T-cell (primary cell): ENCODE results near the gene MSL3. TPM values are rescaled to one million over a fixed set of nuclear protein-coding genes. Genes with fewer than 3 reads are reported as not detected.
A peak's percentile ranks its signal among the peaks of the same experiment; 100 is the strongest.

Source experiments
- ATAC-seq, 4 experiments: fragments of 200-7000 bp in 3 of 4; fragments of 150-1000 bp in 1 of 4; cut with Tn5 transposase; replicated peaks in 1 of 4; 1 replicate in 3 of 4; 2 replicates in 1 of 4; pipeline ENCODE4 v1.10.0; 2021; ENCODE audit warnings: moderate library complexity in 3 of 4, mild to moderate bottlenecking in 2 of 4, moderate number of reproducible peaks in 1 of 4
- CTCF ChIA-PET, 2 donors: fragments of 300-600 bp; sonication (Branson Sonifier 250); formaldehyde crosslinking; loops; one replicate each; lab custom pipeline; 2022; ENCODE audit warnings: antibody characterized with exemption in 2 of 2; lab: Charles Lee
- POLR2A ChIA-PET, 2 donors: fragments of 300-600 bp; sonication (Branson Sonifier 250); formaldehyde crosslinking; loops; one replicate each; lab custom pipeline; 2022; ENCODE audit warnings: antibody characterized with exemption in 2 of 2; lab: Charles Lee
- DNase-seq, 35 experiments: peaks; one replicate each; pipeline versions ENCODE4 v3.0.0 to v3.0.0-alpha.2; 2013 to 2023
- H3K27ac ChIP-seq: one replicate; pipeline ENCODE4 v1.5.1; 2013; ENCODE audit warnings: low read length
- H3K27me3 ChIP-seq, 2 experiments: replicated peaks in 1 of 2; 1 replicate in 1 of 2; 2 replicates in 1 of 2; pipeline versions ENCODE4 v1.6.1 to v1.7.0; 2013; ENCODE audit warnings: low read length in 1 of 2, mixed read lengths in 1 of 2; ENCODE audit not compliant: control insufficient read depth in 2 of 2, insufficient read depth in 2 of 2; ENCODE audit errors: extremely low read depth in 1 of 2
- H3K36me3 ChIP-seq, 2 donors: 1 replicate in 1 of 2; 2 replicates in 1 of 2; pipeline versions ENCODE4 v1.6.1 to v1.7.0; 2013; ENCODE audit warnings: low read length in 1 of 2; ENCODE audit not compliant: control insufficient read depth in 2 of 2, insufficient read depth in 1 of 2; ENCODE audit errors: extremely low read depth in 1 of 2
- H3K4me1 ChIP-seq, 2 experiments: 1 replicate in 1 of 2; 2 replicates in 1 of 2; pipeline versions ENCODE4 v1.6.1 to v1.7.0; 2013; ENCODE audit warnings: low read length in 2 of 2, mixed read lengths in 1 of 2; ENCODE audit not compliant: insufficient read depth in 2 of 2, control insufficient read depth in 1 of 2; ENCODE audit errors: extremely low read depth in 1 of 2
- H3K4me3 ChIP-seq, 2 donors: 1 replicate in 1 of 2; 2 replicates in 1 of 2; pipeline versions ENCODE4 v1.5.1 to v1.7.0; 2013; ENCODE audit warnings: mild to moderate bottlenecking in 2 of 2, low read length in 1 of 2, moderate library complexity in 1 of 2; ENCODE audit not compliant: control insufficient read depth in 1 of 2; ENCODE audit errors: extremely low read depth in 1 of 2
- H3K9me3 ChIP-seq: 2 replicates; pipeline ENCODE4 v1.7.0; 2013
- H3K27ac Mint-ChIP-seq, 2 donors: one replicate each; pipeline ENCODE4 v1.8.0; 2020 to 2021; ENCODE audit warnings: mild to moderate bottlenecking in 2 of 2, mixed read lengths in 2 of 2
- H3K27me3 Mint-ChIP-seq, 2 donors: one replicate each; pipeline ENCODE4 v1.8.0; 2021 to 2022; ENCODE audit warnings: mixed read lengths in 2 of 2
- H3K36me3 Mint-ChIP-seq: one replicate; pipeline ENCODE4 v1.8.0; 2021; ENCODE audit warnings: mixed read lengths
- H3K4me1 Mint-ChIP-seq, 3 donors: one replicate each; pipeline ENCODE4 v1.8.0; 2020 to 2022; ENCODE audit warnings: mixed read lengths in 3 of 3, mild to moderate bottlenecking in 1 of 3
- H3K4me3 Mint-ChIP-seq, 3 donors: one replicate each; pipeline ENCODE4 v1.8.0; 2020 to 2022; ENCODE audit warnings: mild to moderate bottlenecking in 3 of 3, mixed read lengths in 3 of 3, moderate library complexity in 3 of 3
- H3K9me3 Mint-ChIP-seq, 3 donors: one replicate each; pipeline ENCODE4 v1.8.0; 2020 to 2022; ENCODE audit warnings: mixed read lengths in 3 of 3
- WGBS: methylation state at CpG from one replicate; pipeline ENCODE4 v1.1.5; 2013; ENCODE audit warnings: missing lambda C conversion rate; ENCODE audit not compliant: insufficient coverage; 5-methylcytosine and 5-hydroxymethylcytosine counted together
- total RNA-seq, 35 experiments: library from RNA in 6 of 35; stranded (reverse) in 6 of 35; fragments of 120-200 nt in 1 of 35; gene quantifications; one replicate each; pipeline versions ENCODE4 v1.2.1 to v1.2.4 and lab custom pipeline; 2013 to 2026

MSL3 gene
- total RNA-seq, 5 donors from 2014 or later (not counting 1 experiment from before 2014, with no cell fraction given) = 109 to 140 (median 133) TPM

DNA sequence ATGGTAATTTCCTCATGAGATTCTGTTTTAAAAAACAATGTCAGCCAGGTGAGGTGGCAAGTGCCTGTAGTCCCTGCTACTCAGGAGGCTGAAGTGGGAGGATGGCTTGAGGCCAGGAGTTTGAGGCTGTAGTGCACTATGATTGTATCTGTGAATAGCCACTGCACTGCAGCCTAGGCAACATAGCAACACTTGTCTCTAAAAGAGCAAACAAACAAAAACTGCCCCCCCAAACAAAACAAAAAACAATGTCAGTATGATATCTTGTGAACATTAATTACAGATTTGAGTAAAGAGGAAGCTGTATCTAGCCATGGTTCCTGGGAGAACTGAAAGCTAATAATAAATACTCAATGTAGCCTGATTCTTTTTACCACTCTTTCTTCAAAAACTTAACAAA is 6.8 kb upstream of the MSL3 start:
- ChIA-PET POLR2A (no interaction called here), CTCF (no interaction called here)
- H3K27me3 Mint-ChIP-seq = peaks cover 0 to 24% of the 10 kb centered on the region in 2 donors
- Histone ChIP-seq H3K4me1 (no peaks in the 10 kb centered on the region), H3K9me3 (no peaks in the 10 kb centered on the region), H3K4me3 (no peak overlapping the region), H3K36me3 (no peaks in the 10 kb centered on the region), H3K27me3 (no peaks in the 10 kb centered on the region), H3K27ac (no peak overlapping the region)
- H3K4me1 Mint-ChIP-seq = no peaks in the 10 kb centered on the region
- DNase-seq (no peak), ATAC-seq (no peak)
- no peaks in the 10 kb centered on the region for H3K36me3 Mint-ChIP-seq
- H3K4me3 Mint-ChIP-seq = no peak overlapping the region
- H3K27ac Mint-ChIP-seq = no peak overlapping the region
- H3K9me3 Mint-ChIP-seq = no peaks in the 10 kb centered on the region

DNA sequence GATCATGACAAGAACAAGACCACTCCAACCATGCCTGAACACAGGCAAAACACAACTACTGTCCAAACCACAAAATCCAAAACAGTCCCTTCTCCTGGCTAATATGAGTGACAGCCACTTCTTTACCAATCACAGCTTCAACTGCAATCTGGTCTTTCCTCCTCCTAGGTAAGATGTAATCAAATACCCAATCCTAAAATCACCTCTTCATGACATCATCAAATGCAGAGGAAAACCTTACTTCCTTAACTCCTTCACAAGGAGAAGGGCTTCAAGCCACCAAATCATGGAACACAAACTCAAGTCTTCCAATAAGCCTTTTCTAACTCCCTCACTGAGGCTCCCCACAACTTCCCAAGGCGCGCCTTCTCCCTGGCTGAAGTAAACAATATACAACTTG is 4.4 kb upstream of the MSL3 start:
- H3K27ac Mint-ChIP-seq = no peak overlapping the region
- CTCF ChIA-PET = no interaction called here
- ATAC-seq (no peak), DNase-seq (no peak)
- H3K4me3 Mint-ChIP-seq = no peak overlapping the region
- no peaks in the 10 kb centered on the region for H3K36me3 Mint-ChIP-seq
- Histone ChIP-seq H3K4me3 (no peak overlapping the region), H3K36me3 (no peaks in the 10 kb centered on the region), H3K27me3 (no peaks in the 10 kb centered on the region), H3K9me3 (no peaks in the 10 kb centered on the region), H3K27ac (no peak overlapping the region), H3K4me1 (peaks cover 0 to 8% of the 10 kb centered on the region in 2 experiments)
- H3K4me1 Mint-ChIP-seq = peaks cover 2 to 11% (median 6%) of the 10 kb centered on the region in 3 donors
- WGBS = no CpG with 5 or more reads among the region's 2 CpGs
- no peaks in the 10 kb centered on the region for H3K9me3 Mint-ChIP-seq
- H3K27me3 Mint-ChIP-seq = peaks cover 0 to 23% of the 10 kb centered on the region in 2 donors
- POLR2A ChIA-PET = no interaction called here

DNA sequence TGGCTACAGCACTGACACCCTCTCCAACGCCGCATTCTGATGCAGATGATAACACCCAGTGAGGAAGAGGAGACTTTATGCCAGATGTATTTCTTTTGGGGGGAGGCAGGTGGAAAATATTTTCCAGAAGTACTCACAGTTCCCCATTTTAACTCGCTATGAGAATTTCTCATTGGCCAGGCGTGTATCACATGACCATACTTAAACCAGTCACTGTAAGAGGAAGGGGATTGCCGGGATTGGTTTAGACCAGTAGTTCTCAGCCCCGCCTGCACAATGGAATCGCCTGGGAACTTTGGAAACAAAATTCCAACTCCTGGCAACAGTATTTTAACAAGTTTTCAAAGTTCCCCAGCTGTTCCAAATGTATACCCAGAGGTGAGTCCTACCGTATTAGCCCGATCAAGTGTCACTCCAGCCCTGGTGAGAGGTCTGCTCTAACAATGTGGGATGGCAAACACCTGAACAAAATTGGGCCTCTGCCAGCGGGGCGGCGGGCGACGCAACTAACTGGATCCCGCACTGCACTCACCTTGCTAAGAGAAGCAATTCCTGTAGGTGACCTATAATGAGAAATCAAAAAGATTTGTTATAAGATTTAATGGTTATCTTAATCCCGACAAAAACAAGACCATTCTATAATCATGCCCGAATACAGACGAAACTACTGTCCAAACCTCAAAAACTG is 2.9 kb upstream of the MSL3 start:
- CTCF ChIA-PET = no interaction called here
- Mint-ChIP-seq H3K27me3 (peaks cover 0 to 15% of the 10 kb centered on the region in 2 donors), H3K4me3 (no peak overlapping the region), H3K36me3 (no peaks in the 10 kb centered on the region), H3K9me3 (no peaks in the 10 kb centered on the region), H3K4me1 (peaks cover 11 to 25% (median 12%) of the 10 kb centered on the region in 3 donors), H3K27ac (no peak overlapping the region)
- no peak for DNase-seq
- ATAC-seq = no peak
- no peaks in the 10 kb centered on the region for H3K9me3 ChIP-seq
- 100% methylated on average over 2 of the region's 18 CpGs for WGBS
- H3K4me3 ChIP-seq = no peak overlapping the region
- H3K27ac ChIP-seq = no peak overlapping the region
- no peaks in the 10 kb centered on the region for H3K36me3 ChIP-seq
- H3K4me1 ChIP-seq = peaks cover 0 to 14% of the 10 kb centered on the region in 2 experiments
- no peaks in the 10 kb centered on the region for H3K27me3 ChIP-seq
- POLR2A ChIA-PET = no interaction called here

GRCh38 chrX:11755724-11756123 is 2.3 kb upstream of the MSL3 start:
- peaks cover 13 to 28% (median 14%) of the 10 kb centered on the region in 3 donors for H3K4me1 Mint-ChIP-seq
- Histone ChIP-seq H3K9me3 (no peaks in the 10 kb centered on the region), H3K4me1 (peaks cover 0 to 14% of the 10 kb centered on the region in 2 experiments), H3K27me3 (no peaks in the 10 kb centered on the region), H3K27ac (no peak overlapping the region), H3K4me3 (no peak overlapping the region), H3K36me3 (no peaks in the 10 kb centered on the region)
- ChIA-PET CTCF (no interaction called here), POLR2A (no interaction called here)
- peaks cover under 1% of the 10 kb centered on the region for H3K36me3 Mint-ChIP-seq
- no peak for DNase-seq
- ATAC-seq = no peak
- H3K27me3 Mint-ChIP-seq = peaks cover 0 to 11% of the 10 kb centered on the region in 2 donors
- no CpG with 5 or more reads among the region's 2 CpGs for WGBS
- H3K4me3 Mint-ChIP-seq = no peak overlapping the region
- H3K9me3 Mint-ChIP-seq = no peaks in the 10 kb centered on the region
- peak overlapping the region in 1 of 2 donors; percentile 43 for H3K27ac Mint-ChIP-seq

- ATAC-seq = no peak
- CTCF ChIA-PET = interaction anchor here (0.7 to 2.0 kb wide), 2 partner anchors 10 to 11 kb away, joined by 4 to 7 read pairs; no protein-coding TSS in a partner anchor
- Mint-ChIP-seq H3K36me3 (peaks cover 7% of the 10 kb centered on the region), H3K9me3 (no peaks in the 10 kb centered on the region), H3K4me1 (peaks cover 20 to 37% (median 21%) of the 10 kb centered on the region in 3 donors), H3K27ac (peak overlapping the region; percentile 18 to 27), H3K27me3 (peaks cover 0 to 10% of the 10 kb centered on the region in 2 donors), H3K4me3 (peak overlapping the region; percentile 49 to 69 (median 51))
- Histone ChIP-seq H3K27ac (no peak overlapping the region), H3K36me3 (peaks cover 0 to 4% of the 10 kb centered on the region in 2 donors), H3K4me1 (peaks cover 0 to 16% of the 10 kb centered on the region in 2 experiments), H3K4me3 (peak overlapping the region in 1 of 2 donors; percentile 1), H3K27me3 (no peaks in the 10 kb centered on the region), H3K9me3 (no peaks in the 10 kb centered on the region)
- no CpG with 5 or more reads among the region's 15 CpGs for WGBS
- POLR2A ChIA-PET = no interaction called here
- no peak for DNase-seq
Observed at GRCh38 chrX:11756354-11757318, 1.4 kb upstream of the MSL3 start.

- Histone ChIP-seq H3K36me3 (peaks cover 0 to 10% of the 10 kb centered on the region in 2 donors), H3K27ac (no peak overlapping the region), H3K9me3 (no peaks in the 10 kb centered on the region), H3K4me1 (peaks cover 2 to 18% of the 10 kb centered on the region in 2 experiments), H3K4me3 (peak overlapping the region; percentile 1 to 37), H3K27me3 (no peaks in the 10 kb centered on the region)
- H3K4me1 Mint-ChIP-seq = peaks cover 26 to 44% (median 28%) of the 10 kb centered on the region in 3 donors
- no peak for DNase-seq
- CTCF ChIA-PET = interaction anchor here (0.7 to 2.0 kb wide), 2 partner anchors 9 to 10 kb away, joined by 4 to 7 read pairs; no protein-coding TSS in a partner anchor
- H3K27me3 Mint-ChIP-seq = peaks cover 0 to 10% of the 10 kb centered on the region in 2 donors
- H3K9me3 Mint-ChIP-seq = no peaks in the 10 kb centered on the region
- POLR2A ChIA-PET = no interaction called here
- no peak for ATAC-seq
- H3K27ac Mint-ChIP-seq = peak overlapping the region in 1 of 2 donors; percentile 18
- WGBS = 4% methylated on average over 9 of the region's 14 CpGs
- H3K36me3 Mint-ChIP-seq = peaks cover 12% of the 10 kb centered on the region
- H3K4me3 Mint-ChIP-seq = peak overlapping the region; percentile 49 to 69 (median 51)
Observed at GRCh38 chrX:11757397-11757718, 679 bp upstream of the MSL3 start.
